ENCODE results near the gene PCP4. TPM values are rescaled to one million over a fixed set of nuclear protein-coding genes. Genes with fewer than 3 reads are reported as not detected.

The PCP4 gene
- total RNA-seq, 1 donor from 2014 or later: 1.5 TPM

GRCh38 chr21:39911286-39912199, 44.3 kb downstream of the PCP4 start:
- DNase-seq (ENCODE audit: low spot score): no peak
- intact Hi-C loops (cut with DNase I): no loop called here

GRCh38 chr21:39913706-39914305, 46.6 kb downstream of the PCP4 start:
- intact Hi-C loops (cut with DNase I): no loop called here
- DNase-seq (ENCODE audit: low spot score): no peak

GRCh38 chr21:39915881-39916280, 48.6 kb downstream of the PCP4 start:
- no peak for DNase-seq (ENCODE audit: low spot score)
- intact Hi-C loops (cut with DNase I): no loop called here

GRCh38 chr21:39918558-39918957, 51.3 kb downstream of the PCP4 start:
- intact Hi-C loops (cut with DNase I): no loop called here
- DNase-seq (ENCODE audit: low spot score): no peak

GRCh38 chr21:39923476-39923875, 56.2 kb downstream of the PCP4 start:
- intact Hi-C loops (cut with DNase I): no loop called here
- no peak for DNase-seq (ENCODE audit: low spot score)

GRCh38 chr21:39924577-39925308, 57.5 kb downstream of the PCP4 start:
- DNase-seq (ENCODE audit: low spot score): no peak
- intact Hi-C loops (cut with DNase I): no loop called here

- DNase-seq (ENCODE audit: low spot score): no peak
- intact Hi-C loops (cut with DNase I): no loop called here
Measured at GRCh38 chr21:39927304-39927886, 60.2 kb downstream of the PCP4 start.

GRCh38 chr21:39932335-39932734, 65.1 kb downstream of the PCP4 start:
- DNase-seq (ENCODE audit: low spot score): no peak
- intact Hi-C loops (cut with DNase I): no loop called here

GRCh38 chr21:39934895-39935294, 67.7 kb downstream of the PCP4 start:
- intact Hi-C loops (cut with DNase I): no loop called here
- DNase-seq (ENCODE audit: low spot score): no peak

GRCh38 chr21:39935716-39936115, 68.5 kb downstream of the PCP4 start:
- no peak for DNase-seq (ENCODE audit: low spot score)
- intact Hi-C loops (cut with DNase I): no loop called here

- intact Hi-C loops (cut with DNase I): no loop called here
- no peak for DNase-seq (ENCODE audit: low spot score)
Measured at GRCh38 chr21:39938086-39938625, 70.9 kb downstream of the PCP4 start.

GRCh38 chr21:39946199-39946598, 79.0 kb downstream of the PCP4 start:
- no peak for DNase-seq (ENCODE audit: low spot score)
- intact Hi-C loops (cut with DNase I): no loop called here

- no peak for DNase-seq (ENCODE audit: low spot score)
- intact Hi-C loops (cut with DNase I): no loop called here
Measured at GRCh38 chr21:39947031-39947430, 79.8 kb downstream of the PCP4 start.

GRCh38 chr21:39951183-39952101, 84.2 kb downstream of the PCP4 start:
- DNase-seq (ENCODE audit: low spot score): no peak
- intact Hi-C loops (cut with DNase I): no loop called here

GRCh38 chr21:39952265-39952664, 85.0 kb downstream of the PCP4 start:
- intact Hi-C loops (cut with DNase I): no loop called here
- no peak for DNase-seq (ENCODE audit: low spot score)

GRCh38 chr21:39954570-39954969, 87.3 kb downstream of the PCP4 start:
- intact Hi-C loops (cut with DNase I): no loop called here
- DNase-seq (ENCODE audit: low spot score): no peak

- DNase-seq (ENCODE audit: low spot score): no peak
- intact Hi-C loops (cut with DNase I): no loop called here
Measured at GRCh38 chr21:39955326-39955725, 88.1 kb downstream of the PCP4 start.

GRCh38 chr21:39956586-39956985, 89.3 kb downstream of the PCP4 start:
- DNase-seq (ENCODE audit: low spot score): no peak
- intact Hi-C loops (cut with DNase I): no loop called here

GRCh38 chr21:39958731-39959130, 91.5 kb downstream of the PCP4 start:
- DNase-seq (ENCODE audit: low spot score): no peak
- intact Hi-C loops (cut with DNase I): no loop called here
